HG02623 (cell line): ENCODE data around the gene HOXA5.

Experiments
- ATAC-seq: cut with Tn5 transposase; IDR thresholded peaks from one replicate; pipeline ENCODE4 v1.9.1; 2021; ENCODE audit warnings: moderate library complexity; ENCODE audit not compliant: unreplicated experiment

Gene HOXA5

DNA sequence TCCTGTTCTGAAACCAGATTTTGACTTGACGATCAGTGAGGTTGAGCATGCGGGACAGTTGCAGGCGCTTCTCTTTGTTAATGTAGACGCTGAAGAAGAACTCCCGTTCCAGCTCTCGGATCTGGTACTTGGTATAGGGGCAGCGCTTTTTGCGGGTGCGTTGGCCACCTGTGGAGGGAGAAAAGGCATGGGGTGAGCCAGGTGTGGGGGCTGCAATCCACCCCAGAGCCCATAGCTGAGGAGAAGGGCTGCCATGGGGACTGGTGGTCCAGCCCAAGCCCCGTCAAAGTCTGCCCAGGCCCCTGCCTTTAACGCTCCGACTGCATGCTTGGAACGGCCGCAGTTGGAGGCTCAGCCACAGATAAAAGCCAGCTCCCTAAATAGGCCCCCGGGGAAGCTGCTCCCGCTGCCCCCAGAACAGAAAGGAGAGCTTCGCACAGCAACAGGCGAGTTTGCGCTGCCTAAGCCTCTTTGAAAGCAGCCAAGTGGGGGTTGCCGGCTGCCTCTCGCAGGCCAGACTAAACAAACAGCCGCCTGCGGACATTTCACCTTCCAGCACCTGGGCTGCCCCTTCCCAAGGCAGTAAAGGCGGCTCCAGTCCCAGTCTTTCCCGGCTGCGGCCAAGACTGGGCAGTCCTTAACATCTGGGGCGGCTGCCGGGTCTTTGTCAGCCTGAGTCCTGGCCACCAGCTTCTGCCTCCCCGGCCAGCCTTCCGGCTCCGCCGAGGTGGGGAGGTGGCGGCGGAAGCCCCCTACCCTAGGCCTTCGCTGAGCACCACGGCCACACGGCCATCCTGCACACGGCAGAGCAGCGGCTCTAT, 39.6 kb upstream of the HOXA5 start:
- no peak for ATAC-seq

DNA sequence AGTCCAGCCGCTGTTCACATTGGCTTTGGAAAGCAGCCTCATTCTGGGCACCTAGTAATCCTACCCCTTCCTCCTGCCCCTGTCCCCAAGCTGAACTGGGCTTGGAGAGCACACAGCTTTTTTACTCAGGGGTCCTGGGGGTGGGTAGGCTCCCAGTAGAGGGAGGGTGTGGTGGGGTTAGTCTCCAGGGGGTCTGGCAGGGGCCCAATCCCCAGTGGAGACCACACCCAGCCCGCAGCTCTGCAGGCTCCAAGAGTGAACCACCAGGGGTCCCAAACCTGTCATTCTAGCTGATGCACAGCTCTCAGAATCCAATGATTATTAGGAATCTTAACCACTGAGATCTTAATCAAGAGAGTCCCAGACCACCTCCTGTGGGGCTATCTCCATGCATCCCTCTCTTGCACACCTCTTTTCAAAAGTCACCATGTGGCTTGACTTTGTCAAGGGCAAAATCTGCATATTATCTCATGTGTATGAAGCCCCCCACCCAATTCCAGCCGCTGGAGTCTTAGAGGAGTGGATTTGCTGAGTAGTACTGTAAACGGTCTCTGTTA, 38.9 kb upstream of the HOXA5 start:
- ATAC-seq = no peak

DNA sequence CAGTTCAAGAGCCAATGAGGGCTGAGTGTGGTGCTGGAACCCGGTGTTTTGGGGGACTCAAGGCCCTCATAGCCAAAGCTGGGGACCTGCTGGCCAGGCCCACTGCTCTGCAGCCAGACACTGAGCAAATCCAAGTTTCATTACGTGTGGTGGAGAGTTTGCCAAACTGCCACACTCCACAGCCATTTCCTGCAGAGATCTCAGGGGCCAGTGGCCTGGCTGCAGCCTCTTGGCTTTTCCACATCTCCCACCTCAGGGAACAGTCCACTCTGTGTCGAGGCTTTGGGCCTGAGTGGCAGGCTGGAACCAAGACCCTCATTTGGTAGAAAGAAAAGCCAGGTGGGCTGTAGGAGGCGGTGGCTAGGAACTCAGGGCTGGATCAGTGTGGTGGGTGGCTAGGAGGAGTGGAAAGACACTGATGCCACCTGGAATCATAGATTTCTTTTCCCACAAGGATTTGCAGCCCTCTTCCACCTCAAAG, 38.4 kb upstream of the HOXA5 start:
- no peak for ATAC-seq

DNA sequence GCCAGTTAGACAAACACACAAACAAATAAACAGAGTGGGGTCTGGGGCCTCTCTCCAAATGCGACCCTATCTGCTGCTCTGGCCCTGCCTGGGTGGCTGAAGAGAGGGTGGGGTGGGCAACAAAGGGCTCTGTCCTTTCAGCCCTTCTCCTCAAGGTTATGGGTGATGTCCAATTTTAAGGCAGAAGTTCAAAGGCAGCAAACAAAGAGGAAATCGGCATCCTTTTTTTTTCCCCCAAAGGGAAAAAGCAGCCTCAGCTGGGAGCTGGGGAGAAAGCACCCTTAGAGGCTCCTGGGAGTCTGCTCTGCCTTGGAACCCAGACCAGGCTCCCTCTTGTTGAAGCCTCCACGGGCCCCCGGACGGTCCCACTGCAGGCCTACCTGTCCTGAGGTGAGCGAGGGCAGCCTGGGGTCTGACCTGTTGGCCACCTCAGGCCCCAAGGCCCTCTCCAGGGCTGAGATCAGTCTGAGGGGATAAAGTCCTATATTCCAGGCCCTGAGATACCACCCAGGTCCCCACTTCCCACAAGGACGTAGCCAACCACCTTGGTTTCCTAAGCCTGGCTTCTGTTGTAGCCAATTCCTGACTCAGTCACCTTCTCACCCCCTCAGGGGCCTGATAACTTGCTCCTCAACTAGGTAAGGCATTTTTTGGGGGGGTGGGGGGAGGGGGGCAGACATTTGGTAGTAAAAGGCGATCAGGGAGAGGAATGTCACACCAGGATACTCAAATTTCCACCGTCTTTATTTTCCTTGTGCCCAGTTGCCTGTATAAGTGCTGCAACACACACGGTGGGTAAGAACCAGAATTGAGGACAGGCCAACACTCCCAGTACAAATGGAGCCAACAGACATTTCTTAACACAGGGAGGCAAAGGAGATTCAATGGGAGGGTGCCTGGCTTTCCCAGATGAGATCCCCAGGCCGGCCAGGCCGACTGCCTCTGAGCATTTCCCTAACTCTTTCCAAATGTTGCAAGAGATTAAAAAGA, 37.2 kb upstream of the HOXA5 start:
- no peak for ATAC-seq

DNA sequence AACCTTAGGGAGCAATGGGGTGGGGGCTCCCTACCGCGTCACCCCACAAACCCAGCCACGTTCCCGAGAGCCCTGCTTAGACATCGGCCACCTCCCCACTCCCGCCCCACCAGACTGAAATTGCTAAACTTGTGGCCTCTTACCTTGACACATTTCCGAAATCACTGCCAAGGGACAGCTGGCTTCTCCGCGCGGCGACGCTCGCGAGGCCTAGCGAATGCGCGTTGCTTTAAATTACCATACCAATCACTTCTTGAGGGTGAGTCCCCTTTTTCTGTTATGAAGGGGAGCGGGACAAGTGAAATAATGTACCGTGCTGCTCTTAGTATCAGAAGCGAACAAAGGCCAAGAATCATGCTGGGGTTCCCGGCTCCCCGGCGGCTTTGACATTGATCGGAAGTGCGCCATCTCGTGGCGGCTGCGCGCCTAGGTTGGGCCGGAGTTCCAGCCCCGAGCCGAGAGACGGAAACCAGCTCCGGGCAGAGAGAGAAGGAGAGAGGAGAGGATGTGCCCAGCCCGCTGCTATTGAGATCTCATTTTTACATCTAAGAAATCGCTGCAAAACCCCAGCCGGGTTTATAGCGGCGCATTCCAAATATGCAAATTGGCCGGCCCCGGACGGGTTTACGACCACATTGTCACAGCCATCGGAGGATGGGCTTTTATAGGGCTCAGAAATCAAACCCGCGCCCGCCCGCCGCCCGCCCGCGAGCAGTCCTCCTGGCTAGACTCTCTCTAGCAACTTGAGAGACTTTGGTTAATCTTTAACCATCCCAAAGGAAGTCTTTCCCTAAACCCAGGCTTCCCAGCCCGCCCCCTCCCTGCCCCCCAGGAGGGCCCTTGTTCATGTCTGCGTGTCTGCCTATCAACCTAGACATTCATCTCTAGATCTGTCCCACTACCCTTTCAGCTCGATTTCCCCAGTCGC, 36.3 kb upstream of the HOXA5 start:
- no peak for ATAC-seq

DNA sequence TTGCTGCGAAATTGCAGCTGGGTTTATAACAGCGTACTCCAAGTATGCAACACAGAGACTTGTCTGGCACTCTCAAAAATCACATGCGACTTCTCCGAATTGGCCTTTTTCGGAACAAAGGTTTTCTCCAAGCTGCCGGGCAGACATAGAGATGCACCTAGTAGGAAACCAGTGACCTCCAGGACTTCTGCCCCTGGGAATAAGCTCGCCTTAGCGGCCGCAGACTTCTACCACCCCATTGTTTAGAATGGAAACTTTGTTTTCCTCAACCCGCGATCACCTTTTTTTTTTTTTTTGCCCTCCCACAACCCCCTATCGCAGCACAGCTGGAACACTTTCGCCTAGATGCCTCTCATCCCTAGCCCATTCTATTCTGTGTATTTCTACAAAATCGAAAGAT, 35.5 kb upstream of the HOXA5 start:
- no peak for ATAC-seq

DNA sequence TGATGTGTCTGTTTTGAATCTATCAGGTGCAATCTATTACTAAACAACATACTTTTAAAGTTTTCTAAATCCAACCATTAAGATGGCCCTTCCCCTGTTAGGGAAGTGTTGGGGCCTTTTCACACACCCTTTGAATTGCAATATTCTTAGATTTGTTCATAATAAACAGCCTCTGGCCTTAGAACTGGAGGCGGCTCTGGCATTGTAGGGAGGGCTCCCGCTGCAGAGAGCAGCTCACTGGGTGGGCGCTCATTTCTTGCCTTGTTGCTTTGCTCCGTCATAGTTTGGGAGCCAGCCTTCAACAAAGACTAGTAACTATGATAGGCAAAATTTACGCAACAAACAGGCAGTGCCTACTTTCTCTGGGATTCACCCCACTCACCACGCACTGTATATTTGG, 34.9 kb upstream of the HOXA5 start:
- no peak for ATAC-seq

DNA sequence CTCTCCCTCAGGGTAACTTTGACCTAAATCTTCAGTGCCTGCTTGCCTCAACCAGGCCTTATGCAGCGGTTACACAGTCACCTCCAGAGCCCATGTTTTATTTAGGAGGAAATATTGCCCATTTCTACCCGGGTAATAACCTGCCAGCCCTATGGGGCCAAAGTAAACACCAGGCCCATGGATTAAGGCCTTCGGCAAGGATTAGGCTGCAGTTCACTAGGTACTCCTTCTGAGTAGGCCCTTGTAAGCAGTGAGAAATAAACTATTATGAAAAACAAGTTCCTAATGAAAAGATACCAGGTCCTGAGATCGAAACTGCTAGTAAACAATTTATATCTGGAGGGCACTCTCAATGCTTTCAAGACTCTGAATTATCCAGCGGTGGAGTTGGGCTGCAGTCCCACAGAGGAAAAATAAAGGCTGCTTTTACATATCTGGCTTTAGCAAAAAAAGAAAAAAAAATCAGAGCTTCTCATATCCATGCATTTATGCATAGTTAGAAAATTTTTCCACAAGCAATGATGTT, 34.4 kb upstream of the HOXA5 start:
- no peak for ATAC-seq

DNA sequence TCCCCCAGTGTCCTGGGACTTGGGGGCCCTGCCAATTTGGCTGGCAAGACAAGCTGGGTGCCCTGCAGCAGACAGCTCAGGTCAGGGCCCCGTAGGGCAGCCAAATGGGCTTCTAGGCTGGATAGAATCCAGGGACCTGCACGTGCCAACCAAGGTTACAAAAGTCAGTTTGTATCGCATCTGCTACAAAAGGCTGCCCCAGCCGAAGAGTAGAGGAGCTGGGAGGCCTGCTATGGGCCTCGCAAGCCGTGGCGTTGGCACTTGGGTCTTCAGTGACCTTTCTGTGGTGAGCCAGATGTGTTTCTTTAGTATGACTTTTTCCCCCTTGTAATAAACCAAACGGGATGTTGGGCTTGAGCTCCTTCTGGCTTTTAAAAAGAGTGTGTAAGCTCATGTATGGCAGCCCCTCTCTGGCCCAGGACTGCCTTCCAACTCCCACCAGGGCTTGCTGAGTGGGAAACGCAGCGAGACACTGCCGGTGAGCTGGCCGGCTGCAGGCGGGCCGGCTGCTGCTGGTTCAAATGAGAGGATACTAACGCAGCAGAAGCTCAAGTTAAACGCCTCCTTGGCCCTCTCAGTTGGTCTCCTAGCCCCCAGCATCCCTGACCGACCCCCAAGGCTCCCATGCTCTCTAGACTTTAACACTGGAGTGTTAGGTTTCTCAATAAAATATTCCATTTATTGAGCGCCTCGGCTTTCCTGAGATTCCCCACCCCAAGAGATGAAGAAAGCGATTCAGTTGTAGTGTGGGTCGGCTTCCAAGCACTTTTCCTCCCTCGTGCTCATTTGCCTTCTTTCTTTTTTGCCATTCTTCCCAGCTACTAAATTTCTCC, 33.7 kb upstream of the HOXA5 start:
- no peak for ATAC-seq

DNA sequence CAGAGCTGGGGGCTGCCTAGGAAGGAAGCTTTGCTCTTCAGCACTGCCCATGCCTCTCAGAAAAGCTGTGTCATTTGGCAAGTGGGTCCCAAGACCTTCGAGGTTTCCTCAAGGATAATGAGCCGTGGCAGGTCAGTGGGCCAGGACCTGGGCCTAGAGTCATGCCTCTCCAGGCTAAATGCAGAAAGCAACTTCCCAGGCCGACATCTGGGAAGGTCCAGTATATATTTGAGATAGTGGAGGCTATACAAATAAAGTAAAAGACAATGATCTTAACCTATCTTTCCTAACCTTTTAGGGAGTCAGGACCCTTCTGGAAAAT, 33.0 kb upstream of the HOXA5 start:
- ATAC-seq = no peak

DNA sequence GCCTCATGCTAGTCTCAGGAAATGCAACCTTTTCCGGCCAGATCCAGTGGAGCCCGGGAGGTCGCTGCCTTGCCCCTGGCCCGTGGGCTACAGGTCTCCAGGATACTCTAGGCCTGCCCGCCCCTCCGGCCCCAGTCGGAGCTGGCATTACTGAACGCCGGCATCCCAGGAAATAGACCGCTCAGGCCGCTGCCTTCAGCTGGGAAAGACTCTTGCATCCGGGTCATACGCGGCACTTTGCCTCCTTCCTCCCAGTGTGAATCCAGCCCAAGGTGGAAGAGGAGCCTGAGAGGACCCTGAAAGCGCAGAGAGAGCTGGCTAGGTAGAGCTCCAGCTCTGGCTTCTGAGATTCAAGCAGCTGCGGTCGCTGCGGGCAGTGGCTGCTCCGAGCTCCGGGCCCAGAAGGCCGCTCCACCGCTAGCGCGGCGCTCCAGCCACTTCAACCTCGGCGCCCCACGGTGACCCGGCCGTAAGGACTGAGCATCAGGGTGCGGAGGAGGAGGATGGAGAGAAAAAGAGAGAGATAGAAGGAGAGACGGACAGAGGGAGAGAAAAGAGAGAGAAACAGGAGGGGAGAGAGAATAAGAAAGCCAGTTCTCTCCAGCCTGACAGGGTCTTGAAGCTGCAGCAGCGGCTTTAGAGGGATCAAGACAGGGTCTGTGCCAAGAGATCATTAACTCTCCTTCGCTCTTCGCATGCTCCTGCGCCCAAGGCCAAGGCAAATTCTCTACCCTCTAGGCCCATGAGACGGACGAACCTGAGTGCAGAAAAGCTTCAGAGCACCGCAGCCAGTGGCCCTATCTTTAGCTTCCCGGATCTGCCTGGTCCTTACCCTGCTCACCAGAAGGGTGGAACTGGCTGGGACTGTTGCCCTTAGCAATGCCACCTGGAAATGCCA, 32.4 kb upstream of the HOXA5 start:
- no peak for ATAC-seq

DNA sequence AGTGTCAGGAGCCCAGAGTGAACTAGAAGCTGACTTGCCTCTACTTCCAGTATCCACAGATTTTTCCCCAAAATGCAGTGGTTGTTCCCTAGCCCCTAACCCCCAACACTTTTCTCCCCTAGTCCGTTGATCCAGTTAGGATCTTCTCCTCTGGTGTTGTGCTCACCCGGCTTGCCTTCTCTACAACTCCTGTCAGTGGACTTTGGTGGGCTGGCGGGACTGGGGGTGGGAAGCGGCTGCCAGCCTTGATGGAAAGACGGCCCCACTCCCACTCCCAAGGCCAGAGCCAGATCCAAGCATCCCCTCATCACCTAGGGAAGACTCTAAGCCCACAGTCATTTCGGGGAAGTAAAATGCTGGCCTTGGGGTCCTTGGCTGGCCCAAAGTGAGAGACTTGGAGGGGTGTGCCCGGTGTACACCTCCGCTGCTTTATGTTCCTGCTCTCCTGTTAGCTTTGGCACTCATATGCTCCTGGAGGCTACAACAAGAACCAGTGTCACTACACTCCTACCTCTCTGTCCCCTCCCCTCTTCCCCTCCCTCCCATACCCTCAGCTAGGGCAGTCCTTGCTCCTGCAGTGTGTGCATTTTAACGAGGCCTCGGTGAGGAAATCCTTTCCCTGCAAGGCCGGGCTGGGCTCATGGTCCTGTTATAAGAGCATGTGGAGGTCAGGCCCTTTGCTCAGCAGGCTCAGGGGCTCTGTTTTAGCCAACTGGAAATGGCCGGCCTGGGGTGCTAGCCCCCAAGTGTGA, 31.6 kb upstream of the HOXA5 start:
- ATAC-seq = no peak

DNA sequence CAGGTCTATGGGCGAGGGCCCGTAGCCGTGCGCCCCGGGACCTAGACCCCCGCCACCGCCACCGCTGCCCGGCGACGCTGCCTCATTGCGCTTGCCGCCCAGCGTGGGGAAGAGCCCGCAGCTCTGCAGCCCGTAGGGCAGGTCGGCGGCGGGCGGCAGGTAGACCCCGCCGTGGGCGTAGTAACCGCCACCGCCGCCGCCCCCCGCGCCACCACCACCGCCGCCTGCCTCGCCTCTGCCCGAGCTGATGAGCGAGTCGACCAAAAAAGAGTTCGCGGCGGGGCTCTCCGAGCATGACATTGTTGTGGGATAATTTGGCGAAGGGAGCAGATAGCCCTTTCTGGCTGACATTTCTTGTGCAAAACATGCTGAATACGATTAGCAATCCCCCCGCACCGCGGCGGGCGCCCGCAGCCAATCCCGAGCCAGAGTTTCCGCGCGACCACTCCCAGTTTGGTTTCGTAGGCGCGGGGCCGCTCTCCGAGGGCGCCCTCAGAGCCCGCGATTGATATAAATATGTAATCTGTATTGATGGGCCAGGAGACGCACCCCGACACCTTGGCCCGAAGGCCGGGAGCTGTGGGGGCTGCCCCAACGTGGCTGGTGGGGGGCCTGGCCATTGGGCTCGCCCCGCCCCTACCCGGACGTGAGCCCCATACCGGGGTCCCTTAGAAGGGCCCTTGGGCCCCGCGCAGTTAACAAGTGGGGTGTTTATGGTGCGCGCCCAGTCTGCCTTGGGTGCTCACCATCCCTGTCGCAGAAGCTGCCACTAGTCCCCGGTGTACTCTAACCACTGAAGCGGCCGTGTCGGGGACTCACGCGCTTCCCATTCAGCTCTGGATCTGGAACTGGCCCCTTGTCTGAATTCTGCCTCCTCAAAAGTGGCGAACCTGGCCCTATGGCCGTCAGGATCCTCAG, 30.7 kb upstream of the HOXA5 start, which contains the start of gene HOXA10:
Gene HOXA10, minus strand, starts transcription at position 365 of the 918 bp plus-strand sequence. Its CDS starts 14 bp downstream, at position 351.
- no peak for ATAC-seq

DNA sequence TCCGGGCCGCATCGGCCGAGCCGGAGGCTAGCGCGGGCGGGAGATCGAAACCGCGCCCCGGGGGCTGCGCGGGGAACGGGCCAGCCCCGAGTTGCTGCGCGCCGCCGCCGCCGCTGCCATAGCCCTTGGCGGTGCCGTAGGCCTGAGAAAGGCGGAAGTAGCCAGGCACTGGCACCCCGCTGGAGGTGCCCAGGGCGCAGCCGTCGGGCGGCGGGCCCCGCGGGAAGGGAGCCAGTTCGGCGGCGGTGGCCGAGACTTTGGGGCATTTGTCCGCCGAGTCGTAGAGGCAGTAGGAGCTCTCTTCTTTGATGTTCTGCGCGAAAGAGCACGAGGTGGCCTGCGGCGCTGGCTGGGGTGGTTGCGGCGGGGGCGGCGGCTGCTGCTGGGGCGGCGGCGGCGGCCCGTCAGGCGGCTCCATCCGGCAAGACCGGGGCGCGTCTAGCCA, 30.1 kb upstream of the HOXA5 start:
- no peak for ATAC-seq

DNA sequence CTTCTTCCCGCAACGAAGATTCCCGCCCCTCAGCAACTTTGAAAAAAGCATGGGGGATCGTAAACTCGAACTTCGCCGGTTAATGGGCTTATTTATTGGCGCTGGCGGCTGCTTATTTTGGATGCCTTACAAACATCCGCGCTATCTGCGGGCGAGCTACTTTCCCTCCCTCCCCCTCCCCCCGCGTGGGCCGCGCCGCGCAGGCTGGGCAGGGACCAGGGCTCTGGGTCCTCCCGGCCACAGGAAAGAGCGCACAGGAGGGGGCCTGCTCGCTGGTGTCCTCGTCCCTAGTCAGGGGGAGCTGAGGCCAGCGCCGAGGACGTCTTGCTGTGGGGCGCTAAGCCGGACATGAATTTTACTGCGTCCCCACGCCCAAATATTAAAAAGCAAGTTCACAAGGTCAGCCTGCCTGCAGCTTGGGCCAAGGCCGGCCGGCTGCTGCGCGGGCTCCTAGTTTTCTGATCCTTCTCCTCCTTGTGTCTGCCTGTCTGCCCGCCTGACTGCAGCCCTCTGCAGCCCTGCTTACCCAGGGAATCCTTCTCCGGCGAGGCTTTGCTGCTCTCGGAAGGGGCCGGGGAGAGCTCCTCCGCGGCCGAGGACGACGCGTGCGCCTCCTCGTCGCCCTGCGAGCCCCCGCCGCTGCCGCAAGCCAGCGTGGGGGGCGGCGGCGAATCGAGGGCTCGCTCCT, 29.5 kb upstream of the HOXA5 start:
- no peak for ATAC-seq

DNA sequence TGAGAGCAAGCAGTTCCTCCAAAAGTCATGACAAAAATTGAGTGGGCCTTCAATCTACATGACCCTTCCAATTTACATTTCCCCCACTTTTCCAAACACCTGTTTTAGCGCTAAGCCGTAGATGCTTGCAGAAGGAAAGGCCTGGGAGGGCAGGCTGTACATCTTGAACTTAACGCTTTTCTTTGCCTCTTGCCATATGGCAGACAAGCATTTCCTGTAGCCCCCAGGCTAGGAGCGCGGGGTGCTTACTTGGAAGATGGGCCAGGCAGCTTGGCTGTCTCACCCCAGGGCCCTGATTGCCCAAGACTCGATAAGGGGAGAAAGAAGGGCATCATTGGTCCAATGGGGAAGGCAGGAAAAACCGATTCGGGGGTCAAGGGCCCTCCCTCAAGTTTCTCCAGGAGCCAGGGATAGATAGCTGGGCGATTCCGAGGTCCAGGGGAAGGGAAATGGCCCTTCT, 28.9 kb upstream of the HOXA5 start:
- ATAC-seq = no peak
